Activated effector memory CD4-positive, alpha-beta T cell treated with Interleukin-2 at 50 U/mL for 16 hours (primary cell): ENCODE data around the gene GJD3.

Experiments
- DNase-seq: peaks from one replicate; pipeline ENCODE4 v3.0.0-alpha.2; 2020

The GJD3 gene

GRCh38 chr17:40338058-40338457 lies 26.5 kb downstream of the GJD3 start:
- no peak for DNase-seq

- no peak for DNase-seq
Measured at GRCh38 chr17:40337351-40337750, 27.2 kb downstream of the GJD3 start.

GRCh38 chr17:40335620-40336019 lies 28.9 kb downstream of the GJD3 start:
- DNase-seq, result no peak

GRCh38 chr17:40333781-40334448 lies 30.6 kb downstream of the GJD3 start:
- no peak for DNase-seq

GRCh38 chr17:40331743-40332641 lies 32.5 kb downstream of the GJD3 start:
- no peak for DNase-seq

GRCh38 chr17:40330850-40331470 lies 33.6 kb downstream of the GJD3 start:
- no peak for DNase-seq

GRCh38 chr17:40329839-40330794 lies 34.4 kb downstream of the GJD3 start:
- no peak for DNase-seq

GRCh38 chr17:40328386-40328766 lies 36.2 kb downstream of the GJD3 start:
- DNase-seq, result no peak

GRCh38 chr17:40327735-40328385 lies 36.7 kb downstream of the GJD3 start:
- no peak for DNase-seq

- no peak for DNase-seq
Measured at GRCh38 chr17:40327244-40327729, 37.2 kb downstream of the GJD3 start.

GRCh38 chr17:40326832-40327199 lies 37.7 kb downstream of the GJD3 start:
- no peak for DNase-seq

- DNase-seq, result peak; percentile 56
Measured at GRCh38 chr17:40326014-40326831, 38.3 kb downstream of the GJD3 start.

- no peak for DNase-seq
Measured at GRCh38 chr17:40325156-40326013, 39.2 kb downstream of the GJD3 start.

- DNase-seq, result peak; percentile 54
Measured at GRCh38 chr17:40323391-40324381, 40.9 kb downstream of the GJD3 start.

GRCh38 chr17:40322358-40323315 lies 41.9 kb downstream of the GJD3 start:
- DNase-seq, result peak; percentile 85

GRCh38 chr17:40321961-40322357 lies 42.6 kb downstream of the GJD3 start:
- DNase-seq, result no peak

- DNase-seq, result no peak
Measured at GRCh38 chr17:40321524-40321929, 43.0 kb downstream of the GJD3 start.
